Effector CD4-positive, alpha-beta T cell (primary cell): Measurements from ENCODE around the gene ZIC4.

Source experiments
- DNase-seq: peaks from one replicate; pipeline ENCODE4 v3.0.0-alpha.2; 2020

Gene ZIC4

DNA sequence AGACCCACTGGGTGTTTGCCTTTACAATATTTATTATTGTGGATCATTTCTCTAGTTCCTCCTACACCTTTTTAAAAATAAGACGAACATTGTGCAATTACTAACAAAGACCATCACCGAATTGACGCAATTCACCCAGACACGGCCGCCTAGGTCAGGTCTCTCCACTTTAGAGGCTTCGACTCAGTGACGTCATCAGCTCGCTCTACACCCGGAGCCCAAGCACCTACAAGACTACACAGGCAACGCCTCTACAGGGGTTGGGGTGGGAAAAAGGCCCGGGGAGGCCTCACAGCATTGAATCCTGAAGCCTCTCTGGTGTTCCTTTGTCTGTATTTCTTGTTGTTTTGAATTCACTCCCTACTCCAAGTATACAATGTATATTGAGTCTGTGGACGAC lies 16.6 kb downstream of the ZIC4 start:
- no peak for DNase-seq

DNA sequence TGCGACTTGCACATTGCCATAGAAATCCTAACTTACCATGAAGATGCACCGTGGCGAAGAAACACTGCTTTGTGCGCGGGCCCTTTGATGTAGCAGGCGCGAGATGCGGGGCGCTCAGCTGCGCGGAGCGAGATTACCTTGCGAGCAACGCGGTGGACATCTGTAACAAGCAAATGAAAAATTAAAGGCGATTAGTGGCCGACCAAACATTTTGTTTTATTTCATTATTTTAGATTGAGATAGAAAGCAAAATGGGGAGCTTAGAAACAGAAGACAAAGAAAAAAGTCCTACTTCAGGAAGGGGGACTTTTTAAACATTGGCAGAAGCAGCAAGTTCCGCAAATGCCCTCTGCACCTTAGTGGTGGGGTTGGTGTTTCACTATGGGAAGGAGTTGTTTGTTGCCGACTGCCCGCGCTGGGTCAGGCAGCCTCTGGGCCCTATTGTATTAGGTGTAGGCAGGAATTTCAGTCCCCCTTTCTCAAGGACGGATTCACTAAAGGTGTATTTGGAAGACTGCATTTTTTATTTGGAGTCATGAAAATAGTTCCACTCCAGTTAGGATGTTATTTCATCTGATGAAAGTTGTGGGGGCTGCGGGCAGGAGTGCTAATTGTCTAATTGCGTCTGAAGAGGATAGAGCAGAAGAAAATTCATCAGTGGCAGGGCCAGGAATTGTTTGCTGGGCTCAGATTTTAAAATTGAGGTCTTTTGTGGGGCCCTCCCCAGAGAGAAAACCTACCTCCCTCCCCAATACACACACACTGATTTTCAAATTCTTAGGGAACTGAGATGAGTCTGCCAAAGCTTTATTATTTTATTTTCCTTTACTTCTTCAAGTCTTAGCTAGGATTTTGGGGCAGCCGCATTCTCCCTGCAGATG lies 17.4 kb downstream of the ZIC4 start:
- DNase-seq, result no peak

DNA sequence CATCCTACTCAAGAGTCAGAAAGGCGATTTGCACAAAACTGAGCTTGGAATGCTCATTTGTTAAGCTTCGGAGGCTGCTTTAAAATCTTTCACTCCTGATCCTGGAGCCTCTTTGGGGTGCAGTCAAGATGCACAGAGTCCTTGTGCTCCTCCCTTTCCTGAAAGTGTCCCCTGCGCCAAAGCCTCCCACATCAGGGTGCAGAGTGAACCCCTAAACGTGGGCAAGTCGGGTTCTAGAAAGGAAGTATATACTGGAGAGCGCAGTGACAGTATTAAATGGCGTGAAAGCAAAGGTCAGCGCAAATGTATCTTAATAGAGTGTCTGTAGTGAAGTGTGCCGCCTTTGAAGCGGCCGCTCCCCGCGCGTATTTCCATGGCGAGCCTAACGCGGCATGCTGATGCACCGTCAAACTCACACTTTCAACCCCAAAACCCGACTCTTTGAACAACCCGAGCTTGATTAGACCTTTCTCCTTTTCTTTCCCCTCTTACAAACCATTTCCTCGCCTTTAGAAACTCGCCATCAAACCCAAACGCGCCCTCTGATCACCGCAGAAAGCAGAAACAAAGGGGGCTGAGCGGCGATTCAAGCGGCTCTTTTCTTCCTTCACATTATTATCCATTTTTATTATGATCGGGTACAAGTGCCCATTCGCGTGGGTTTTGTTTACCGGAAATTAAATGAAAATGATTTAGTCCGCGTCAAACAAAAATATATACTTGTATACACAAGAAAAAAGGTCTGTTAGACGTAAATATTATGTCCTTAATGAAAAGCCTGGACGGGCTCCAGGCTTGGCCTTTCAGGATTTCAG lies 18.3 kb downstream of the ZIC4 start:
- no peak for DNase-seq

DNA sequence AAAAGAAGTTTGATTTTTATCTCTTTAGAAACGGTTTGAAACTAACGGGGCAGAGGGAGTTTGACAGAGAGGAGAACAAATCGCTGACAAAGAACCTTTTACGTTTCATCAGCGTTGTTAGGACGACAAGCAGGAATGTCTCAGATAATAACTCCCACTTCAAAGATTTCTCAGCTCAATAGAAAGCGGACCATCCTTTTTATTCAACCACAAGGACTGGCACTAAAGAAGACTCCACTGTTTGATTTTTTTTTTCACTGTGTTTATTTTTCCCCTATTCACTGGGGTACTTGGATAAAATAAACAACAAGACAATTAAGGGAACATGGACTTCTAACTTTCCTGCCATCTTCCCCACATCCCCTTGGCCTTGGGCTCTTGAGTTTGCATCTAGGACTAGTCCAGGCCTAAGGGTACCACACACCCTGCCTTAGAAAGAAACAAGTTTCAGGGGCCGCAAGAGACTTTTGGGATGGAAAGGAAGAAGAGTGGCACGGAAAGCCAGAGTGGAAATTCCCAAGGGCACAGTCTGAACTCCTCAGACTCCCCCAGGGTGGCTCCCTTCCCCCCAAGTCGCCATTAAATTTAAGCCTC lies 19.0 kb downstream of the ZIC4 start:
- DNase-seq, result no peak

DNA sequence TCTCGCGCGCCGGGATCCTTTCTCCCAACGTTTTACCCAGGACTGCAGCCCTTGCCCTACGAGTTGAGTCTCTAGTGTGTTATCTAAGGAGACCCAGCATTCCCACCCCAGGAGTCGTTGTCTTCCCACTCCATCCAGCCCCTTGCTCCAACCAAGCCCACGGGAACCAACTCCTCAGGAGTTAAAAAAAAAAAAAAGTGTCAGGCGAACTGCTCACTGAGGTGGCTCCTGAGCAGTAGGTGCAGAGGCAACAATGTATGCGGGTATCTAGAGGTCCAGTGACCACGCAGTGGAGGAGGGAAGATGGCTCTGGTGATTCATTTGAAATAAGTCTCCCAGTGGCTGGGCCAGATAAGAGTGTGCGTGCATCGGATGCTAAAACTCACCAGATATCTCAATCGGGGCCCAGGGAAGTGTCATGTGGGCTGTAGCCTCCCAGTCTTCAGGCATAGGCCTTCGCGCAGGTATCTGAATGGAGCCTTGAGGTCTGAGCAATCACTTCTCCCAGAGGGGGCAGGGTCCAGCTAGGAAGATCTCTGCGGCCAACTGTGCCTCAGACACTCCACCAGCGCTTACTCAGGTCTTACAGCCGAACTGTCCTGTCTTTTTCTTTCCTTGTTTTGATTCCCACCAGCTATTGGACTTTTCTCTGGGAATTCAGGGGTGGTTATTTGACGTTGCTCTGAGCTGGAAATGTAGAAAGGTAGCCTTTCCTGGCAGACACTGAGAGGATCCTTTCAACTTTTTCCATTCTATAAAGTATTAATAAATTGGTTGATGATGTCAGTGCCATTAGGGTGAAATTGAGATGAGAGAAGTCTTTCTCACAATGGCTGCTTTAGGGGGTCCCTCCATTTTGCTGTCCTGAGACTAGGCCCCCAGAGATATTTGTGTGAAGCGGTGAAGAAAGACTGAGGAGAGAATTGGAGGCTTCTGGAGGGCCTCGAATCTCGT lies 21.0 kb downstream of the ZIC4 start:
- DNase-seq, result no peak

DNA sequence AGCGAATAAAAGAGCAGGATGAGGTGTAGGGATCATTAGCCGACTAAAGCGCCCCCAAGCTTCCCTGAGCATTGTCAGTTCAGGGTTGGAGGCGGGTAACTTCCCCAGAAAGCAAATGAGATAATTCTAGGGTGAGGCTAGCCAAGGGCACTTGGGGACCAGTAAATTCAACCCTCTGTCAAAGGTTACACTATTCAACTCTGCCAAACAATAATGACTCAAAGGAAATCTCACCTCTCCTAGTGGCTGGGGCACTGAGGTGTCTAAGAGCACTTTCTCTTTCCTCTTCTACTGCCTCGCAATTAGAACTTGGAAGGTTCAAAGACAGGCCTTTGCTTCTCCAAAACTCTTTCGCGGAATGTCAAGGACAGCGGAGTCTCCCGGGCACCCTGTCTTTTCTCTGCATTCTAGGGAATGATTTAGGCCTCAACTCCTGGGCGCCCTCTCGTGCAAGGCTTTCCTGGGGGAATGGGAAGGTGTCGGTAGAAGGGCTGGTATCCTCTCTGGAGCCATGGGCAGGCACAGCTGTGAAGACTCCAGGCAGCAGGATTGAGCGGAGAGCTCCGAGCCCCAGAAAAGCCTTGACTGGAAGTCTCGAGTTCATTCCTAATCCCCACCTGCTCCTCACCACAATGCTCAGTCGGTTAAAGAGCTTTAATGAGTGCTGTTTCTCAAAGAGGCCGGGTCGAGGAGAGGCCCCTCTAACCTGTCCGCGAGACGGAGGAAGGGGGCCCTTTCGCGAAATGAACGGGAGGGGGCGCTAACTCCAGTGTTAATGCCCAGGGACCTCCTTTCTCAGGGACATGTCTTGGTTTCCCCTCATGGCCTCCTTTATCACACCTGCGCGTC lies 21.9 kb downstream of the ZIC4 start:
- DNase-seq, result no peak

DNA sequence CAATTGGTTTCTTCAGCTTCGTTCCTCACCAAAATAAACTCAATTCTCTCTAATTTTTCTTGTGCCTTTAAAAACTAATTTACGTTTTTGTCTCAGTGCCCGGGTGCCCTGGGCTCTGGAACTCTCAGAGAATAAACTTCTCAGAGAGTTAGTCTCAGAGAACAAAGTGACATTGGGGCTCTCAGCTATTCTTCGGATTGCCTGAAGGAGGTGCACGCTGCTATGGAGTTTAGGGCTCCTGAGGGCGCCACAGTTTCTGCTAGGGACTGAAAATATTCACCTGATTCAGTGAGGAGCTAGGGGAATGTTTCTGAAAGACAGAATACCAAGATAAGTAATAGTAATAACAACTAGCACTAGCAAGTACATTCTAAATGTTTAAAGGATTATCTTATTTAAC lies 22.7 kb downstream of the ZIC4 start:
- no peak for DNase-seq

DNA sequence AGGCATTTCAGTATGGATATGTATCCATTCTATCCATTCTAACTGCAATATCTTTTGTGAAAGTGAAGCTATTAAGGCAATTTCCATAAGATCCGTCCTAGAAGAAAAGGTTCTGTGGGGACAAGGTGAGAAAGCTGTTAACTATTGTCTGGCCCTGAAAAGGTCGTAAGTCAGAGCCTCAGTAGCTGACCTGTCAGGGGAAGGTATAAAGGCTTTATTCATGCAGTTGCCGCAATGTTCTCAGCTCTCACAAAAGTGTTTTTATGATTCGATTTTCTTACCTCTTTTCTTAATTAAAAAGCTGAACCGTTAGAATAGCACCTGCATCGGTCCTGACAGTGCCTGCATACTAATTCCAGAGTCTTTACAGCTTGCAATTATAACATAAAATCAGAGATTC lies 24.7 kb downstream of the ZIC4 start:
- no peak for DNase-seq

DNA sequence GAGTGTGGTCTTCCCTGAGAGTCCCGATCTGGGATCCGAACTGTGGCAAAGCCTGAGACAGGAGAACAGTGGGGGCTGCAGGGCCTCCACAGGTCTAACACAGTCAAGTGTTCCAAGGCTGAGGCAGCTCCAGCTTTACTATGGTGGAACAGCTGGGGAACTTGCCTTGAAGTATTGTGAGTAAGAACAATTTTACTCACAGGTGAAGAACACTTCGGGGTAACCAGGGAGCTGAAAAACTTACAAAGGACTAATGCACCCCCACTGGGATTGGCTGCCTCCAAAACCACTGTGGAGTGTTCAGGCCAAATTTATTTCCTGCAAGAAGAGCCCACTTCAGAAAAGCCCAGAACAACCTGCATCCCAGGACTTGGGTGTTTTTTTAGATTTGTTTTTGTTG lies 25.4 kb downstream of the ZIC4 start:
- DNase-seq, result no peak

DNA sequence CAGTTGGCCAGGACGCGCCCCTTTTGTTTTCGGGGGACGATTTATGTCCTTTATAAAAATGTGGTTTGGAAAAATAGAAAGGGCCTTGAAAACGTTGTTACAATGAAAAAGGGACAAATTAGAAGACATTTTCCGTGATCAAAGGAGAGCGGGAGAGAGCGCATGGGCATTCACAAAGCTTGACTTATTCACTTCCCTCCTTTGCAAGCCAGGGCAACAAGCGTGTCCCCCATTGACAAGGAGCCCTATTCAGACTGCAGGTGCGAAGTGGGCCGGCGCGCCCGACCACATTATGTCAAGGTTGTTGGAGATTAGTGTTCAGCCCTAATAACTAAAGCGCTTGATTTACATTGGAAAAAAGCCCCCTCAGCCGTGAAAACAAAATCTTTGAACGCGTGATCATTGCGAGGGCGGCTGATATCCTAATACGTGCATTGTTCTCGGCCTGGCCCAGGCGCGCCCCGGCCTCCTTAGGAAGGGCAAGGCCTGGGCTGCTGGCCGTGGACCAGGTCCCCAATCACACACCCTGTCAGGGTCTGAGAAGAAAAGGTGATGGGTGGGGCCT lies 25.9 kb downstream of the ZIC4 start:
- no peak for DNase-seq

DNA sequence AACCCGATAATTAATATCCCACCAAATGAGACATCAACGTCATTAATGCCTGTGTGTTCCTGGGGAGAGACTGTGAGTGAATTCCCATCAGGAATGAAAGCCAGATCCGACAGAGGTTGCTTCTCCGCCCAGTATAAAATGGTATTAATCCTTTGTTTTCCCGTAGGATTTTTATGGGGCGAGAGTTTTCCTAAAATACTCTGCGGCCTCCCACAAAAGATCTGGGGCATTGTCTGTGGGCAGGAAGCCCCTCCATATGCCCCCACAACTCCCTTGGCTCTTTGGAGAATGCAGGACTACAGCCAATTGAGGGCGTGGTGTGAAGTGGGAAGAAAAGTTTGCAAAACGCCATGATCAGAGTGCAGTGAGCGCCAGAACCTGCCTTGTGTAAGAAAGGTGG lies 26.7 kb downstream of the ZIC4 start:
- DNase-seq, result no peak

DNA sequence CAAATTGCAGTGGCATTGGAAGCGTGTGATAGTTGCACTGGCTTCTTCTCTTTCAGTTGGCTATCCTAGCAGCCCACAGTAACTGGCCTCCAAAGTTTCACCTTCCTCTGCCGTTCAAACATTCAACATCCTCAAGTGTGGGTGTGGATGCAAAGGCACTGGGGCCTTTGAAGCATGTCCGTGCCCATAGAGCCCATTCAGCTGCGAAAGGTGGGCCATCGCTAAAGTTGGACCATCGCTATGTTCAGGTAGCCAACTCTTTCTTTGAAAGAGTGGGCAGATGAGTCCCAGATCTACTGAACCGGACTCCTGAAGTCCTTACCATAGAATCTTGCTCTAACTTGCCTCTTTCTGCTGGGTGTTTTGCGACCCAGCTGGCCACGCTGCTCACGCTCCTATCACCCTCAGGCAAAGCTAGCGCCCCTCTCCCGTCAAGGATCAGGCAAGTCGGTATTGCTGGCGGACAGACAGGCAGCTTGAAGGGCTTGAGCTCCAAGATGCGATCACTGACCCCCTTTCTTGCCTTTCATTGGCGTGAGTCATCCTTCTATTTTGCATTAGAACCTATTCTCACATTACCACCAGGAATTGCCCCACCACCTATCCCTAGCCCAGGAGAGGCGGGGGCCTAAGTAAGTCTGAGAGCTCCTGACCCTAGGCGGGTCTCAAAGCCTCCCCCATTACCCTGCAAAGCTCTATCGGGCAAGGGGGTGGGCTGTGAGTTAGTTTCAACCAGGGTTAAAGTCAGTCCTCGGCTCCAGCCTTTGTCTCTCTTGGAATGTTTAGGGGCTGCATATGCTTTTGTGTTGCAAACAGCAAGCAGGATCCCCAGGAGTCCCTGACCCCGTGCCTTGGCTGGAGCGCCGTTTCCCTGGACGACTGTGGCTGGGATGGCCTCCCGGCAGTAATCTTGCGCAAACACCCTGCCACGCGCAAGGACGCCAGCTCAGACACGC lies 28.7 kb downstream of the ZIC4 start:
- no peak for DNase-seq

DNA sequence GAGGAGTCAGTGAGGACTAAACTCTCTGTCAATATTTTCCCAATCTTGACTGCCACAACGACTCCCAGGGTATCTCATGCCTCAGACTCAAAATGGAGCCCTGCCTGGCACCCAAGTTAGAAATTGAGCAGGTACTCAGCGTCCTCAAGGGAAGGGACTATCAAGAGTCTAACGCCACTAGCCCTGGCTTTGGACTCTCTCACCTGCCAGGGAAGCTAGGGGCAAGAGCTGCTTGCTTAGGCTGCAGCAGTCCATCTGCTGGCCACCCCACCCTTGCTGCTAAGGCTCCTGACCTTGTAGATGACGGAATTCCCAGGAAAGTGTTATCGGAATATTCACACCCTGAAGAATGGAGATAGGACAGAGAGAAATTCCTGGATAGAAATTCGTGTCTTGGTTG lies 33.0 kb downstream of the ZIC4 start:
- DNase-seq, result no peak

DNA sequence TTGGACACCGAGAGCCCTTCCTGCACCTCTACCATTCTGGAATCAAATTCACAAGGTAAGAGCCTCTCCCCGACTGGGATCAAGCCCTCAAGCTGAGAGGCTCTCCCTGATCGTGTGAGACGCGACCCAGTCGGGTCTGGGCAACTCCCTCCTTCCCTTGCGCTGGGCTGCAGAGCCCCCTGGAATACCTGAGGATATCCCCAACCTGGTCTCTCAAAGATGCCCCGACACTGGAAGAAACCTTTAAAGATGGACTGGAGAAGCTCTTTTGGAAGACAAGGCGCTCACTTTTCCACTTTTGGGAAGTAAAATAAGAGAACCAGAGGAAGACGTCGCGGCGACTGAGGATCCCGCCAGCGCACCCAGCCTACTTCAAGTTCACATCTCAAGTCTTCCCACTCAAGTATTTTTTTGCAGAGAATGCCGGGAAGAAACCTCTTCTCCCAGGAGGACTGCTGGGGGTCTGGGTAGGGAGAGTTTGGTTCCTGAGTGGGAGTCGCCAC lies 33.8 kb downstream of the ZIC4 start:
- DNase-seq, result no peak

DNA sequence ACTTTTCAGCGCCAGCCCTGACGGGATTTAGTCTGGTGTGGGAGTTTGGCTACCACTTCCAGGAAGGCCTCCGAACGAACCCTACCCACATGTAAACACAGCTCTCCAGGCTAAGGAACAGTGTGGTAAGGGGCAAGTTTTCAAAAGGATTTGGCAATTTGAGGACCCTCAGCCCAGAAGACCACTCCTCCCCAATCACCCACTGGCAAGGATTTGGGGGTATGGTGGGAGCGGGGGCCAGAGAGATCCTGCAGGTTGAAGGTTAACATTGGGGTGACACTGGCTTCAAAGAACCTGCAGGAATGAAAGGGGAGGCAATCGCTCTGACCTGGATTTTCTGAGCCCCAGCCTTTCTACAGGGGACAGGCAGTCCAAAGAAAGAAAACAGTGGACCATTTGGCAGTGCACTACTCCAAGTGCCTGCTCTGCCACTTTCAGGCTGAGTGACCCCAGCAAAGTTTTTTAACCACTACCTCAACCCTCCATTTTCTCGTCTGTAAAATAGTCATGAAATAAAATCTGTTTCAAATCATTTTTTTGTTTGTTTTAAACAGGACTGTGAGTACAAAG lies 34.5 kb downstream of the ZIC4 start:
- no peak for DNase-seq

DNA sequence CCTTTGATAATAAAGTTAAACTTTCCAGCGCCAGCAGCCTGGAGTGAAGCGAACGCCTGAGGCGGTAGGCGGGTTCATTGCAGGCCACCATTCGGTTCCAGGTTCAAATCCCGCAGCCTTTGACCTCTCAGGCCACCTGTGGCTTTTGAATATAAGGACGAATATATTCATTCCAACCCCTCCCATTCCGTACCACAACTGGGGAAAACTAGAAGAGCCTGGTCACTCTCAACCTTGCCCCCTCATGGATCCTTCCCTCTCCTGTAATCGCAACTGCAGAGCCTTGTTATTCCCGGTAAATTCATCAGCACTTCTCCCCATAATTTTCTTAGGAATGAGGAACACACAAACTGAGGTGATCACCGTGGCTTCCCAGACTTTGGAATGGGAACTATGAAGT lies 35.2 kb downstream of the ZIC4 start:
- DNase-seq, result no peak

DNA sequence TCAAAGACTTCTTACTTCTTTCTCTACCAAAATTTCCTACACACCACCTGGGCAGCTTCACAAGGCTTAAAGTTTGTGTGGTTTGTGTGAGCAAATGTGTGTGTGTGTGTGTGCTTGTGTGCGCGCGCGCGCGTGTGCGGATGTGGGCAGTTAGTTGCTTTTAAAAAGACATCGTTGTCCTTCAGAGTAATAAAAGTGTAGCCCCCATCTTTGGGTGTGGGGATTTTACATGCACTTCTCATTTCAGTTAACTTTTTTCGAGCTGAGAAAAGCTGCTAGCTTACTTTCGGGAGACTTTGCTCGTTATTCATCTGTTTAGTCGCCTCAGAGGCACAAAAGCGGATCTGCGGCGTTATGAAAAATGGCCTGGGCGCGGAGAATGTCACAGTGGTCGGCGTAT lies 36.0 kb downstream of the ZIC4 start:
- DNase-seq, result no peak

DNA sequence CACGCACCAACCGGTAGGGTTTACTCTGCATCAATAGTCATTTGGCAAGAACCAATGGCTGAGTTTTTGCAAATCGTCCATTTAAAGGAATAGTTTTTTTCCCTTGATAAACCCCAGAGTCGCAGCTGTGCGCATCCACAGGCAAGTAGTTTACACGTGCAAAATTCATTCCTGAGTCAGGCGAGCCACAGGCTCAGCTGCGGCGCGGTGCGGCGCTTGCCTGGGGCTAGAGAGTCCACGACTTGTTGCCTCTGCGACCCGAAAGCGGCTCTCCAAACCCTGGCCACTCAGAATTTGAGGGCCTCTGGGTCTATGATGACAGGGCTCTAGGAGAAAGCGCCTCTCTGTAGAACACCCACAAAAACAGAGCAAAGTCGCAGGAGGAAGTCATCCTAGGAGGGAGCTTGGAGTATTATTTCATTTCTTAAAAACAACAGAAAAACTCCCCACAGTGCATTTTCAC lies 36.7 kb downstream of the ZIC4 start:
- no peak for DNase-seq

DNA sequence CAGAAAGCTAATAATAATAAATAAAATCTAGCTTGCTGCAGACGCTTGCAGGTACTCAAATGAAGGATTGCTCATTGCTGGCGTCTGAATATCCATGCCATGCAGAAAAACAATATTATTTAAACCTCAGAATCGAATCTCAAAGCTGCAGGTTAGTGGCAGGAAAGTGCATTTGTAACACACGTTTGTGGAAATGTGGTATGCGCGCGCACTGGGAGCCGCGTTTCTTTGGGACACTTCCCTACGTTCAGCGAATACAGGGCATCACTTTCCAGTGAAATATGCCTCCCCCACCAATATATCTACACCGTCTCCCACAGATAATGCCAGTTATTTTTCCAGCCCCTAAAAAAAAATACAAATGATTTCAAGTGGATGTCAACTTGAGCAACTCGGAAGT lies 37.1 kb downstream of the ZIC4 start:
- no peak for DNase-seq
